OCI-LY3 (cell line): ENCODE results near the gene ALDH16A1.
A peak's percentile ranks its signal among the peaks of the same experiment; 100 is the strongest.

Experiments used
- H2AFZ ChIP-seq: fragments of 200-600, 300-600 bp; shearing (Covaris generic); 2 replicates; pipeline ENCODE4 v1.6.0; 2014; ENCODE audit warnings: antibody characterized with exemption, low read depth, low read length
- H3K27ac ChIP-seq: fragments of 200-600, 300-600 bp; sonication (generic); 2 replicates; pipeline ENCODE4 v1.5.1; 2014; ENCODE audit warnings: mild to moderate bottlenecking, low read length, moderate library complexity, mixed read lengths
- H3K27me3 ChIP-seq: fragments of 200-600, 300-600 bp; sonication (generic); 2 replicates; pipeline ENCODE4 v1.6.1; 2014; ENCODE audit warnings: low read depth, low read length, mixed read lengths
- H3K36me3 ChIP-seq: fragments of 200-600, 300-600 bp; sonication (generic); replicated peaks from 2 replicates; pipeline ENCODE3; 2014; ENCODE audit warnings: low read depth, low read length, mixed read lengths
- H3K4me1 ChIP-seq: fragments of 300-600, 200-600 bp; sonication (generic); 2 replicates; pipeline ENCODE4 v1.6.1; 2014; ENCODE audit warnings: low read length, mixed read lengths
- H3K4me2 ChIP-seq: fragments of 200-600, 300-600 bp; sonication (generic); 2 replicates; pipeline ENCODE4 v1.6.1; 2014; ENCODE audit warnings: low read length, mixed read lengths
- H3K4me3 ChIP-seq: fragments of 300-600, 200-600 bp; sonication (generic); 2 replicates; pipeline ENCODE4 v1.5.1; 2014; ENCODE audit warnings: antibody characterized with exemption, mild to moderate bottlenecking, low read length, moderate library complexity
- H3K79me2 ChIP-seq: fragments of 300-600, 200-600 bp; shearing (Covaris generic); 2 replicates; pipeline ENCODE4 v1.6.1; 2014; ENCODE audit warnings: mild to moderate bottlenecking, low read length, mixed read lengths
- H3K9ac ChIP-seq: fragments of 300-600, 200-600 bp; shearing (Covaris generic); 2 replicates; pipeline ENCODE4 v1.6.0; 2014; ENCODE audit warnings: mild to moderate bottlenecking, low read length, moderate library complexity
- H3K9me3 ChIP-seq: fragments of 200-600, 300-600 bp; shearing (Covaris generic); 2 replicates; pipeline ENCODE4 v1.6.1; 2014; ENCODE audit warnings: low read length, mixed read lengths; ENCODE audit not compliant: insufficient read depth
- H4K20me1 ChIP-seq: fragments of 200-600, 300-600 bp; sonication (generic); 2 replicates; pipeline ENCODE4 v1.6.1; 2016; ENCODE audit warnings: low read length, mixed read lengths; ENCODE audit not compliant: insufficient read depth
- CTCF ChIP-seq: fragments of 200-600, 300-600 bp; sonication (generic); IDR thresholded peaks from 2 replicates; pipeline ENCODE4 v1.5.1; 2014; ENCODE audit warnings: antibody characterized with exemption, low read length, low read depth
- EZH2phosphoT487 ChIP-seq: fragments of 200-600 bp; shearing (Covaris generic); IDR thresholded peaks from 2 replicates; pipeline ENCODE4 v1.6.1; 2018; ENCODE audit warnings: antibody characterized with exemption, mixed run types, low read depth

The ALDH16A1 gene

DNA sequence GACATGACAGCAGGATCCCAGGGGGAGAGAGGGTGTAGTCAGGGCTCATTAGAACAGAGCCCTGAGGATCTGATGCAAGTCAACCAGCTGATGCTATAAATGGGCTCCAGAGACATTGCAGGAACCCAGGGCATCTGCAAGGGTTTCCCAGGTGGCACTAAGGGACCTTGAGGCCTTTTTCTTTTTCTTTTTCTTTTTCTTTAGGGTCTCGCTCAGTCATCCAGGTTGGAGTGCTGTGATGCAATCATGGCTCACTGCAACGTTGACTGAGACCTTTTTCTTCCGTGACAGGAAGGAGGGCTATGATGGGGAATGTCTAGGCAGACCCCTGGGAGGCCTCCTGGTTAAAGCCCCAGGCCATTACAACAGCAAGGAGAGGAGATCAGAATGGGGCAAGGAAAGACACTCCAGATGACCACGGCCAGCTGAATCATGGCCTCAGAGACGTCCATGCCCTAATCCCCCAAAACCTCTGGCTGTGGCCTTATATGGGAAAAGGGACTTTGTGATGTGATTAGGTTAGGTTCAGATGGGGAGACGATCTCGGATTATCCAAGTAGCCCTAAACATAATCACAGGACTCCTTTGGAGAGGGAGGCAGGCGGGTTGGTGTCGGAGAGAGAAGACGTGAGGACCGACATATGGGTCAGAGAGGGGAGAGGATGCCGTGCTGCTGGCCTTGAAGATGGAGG, 54.9 kb downstream of the ALDH16A1 start:
- no peak overlapping the region for H3K4me2 ChIP-seq
- H3K4me1 ChIP-seq: peaks cover 7% of the 10 kb centered on the region
- TF ChIP-seq EZH2phosphoT487 (no peak), CTCF (no peak)

GRCh38 chr19:49512970-49513745, 60.1 kb downstream of the ALDH16A1 start:
- Histone ChIP-seq H3K4me3 (peak overlapping the region; percentile 83), H3K36me3 (no peaks in the 10 kb centered on the region), H3K79me2 (no peaks in the 10 kb centered on the region), H3K4me2 (peak overlapping the region; percentile 83), H3K27ac (no peak overlapping the region), H3K9me3 (no peaks in the 10 kb centered on the region), H4K20me1 (no peaks in the 10 kb centered on the region), H3K4me1 (peaks cover 9% of the 10 kb centered on the region), H3K27me3 (no peaks in the 10 kb centered on the region), H3K9ac (peak overlapping the region; percentile 77), H2AFZ (peak overlapping the region; percentile 91)
- TF ChIP-seq CTCF (no peak), EZH2phosphoT487 (no peak)

More for the DNA sequence above, 54.9 kb downstream of the ALDH16A1 start:
- no peaks in the 10 kb centered on the region for H3K79me2 ChIP-seq
- H3K9ac ChIP-seq: no peak overlapping the region
- H3K27me3 ChIP-seq: no peaks in the 10 kb centered on the region
- no peaks in the 10 kb centered on the region for H3K36me3 ChIP-seq
- H3K27ac ChIP-seq: no peak overlapping the region
- no peaks in the 10 kb centered on the region for H4K20me1 ChIP-seq
- no peak overlapping the region for H3K4me3 ChIP-seq
- H2AFZ ChIP-seq: no peak overlapping the region
- no peaks in the 10 kb centered on the region for H3K9me3 ChIP-seq

DNA sequence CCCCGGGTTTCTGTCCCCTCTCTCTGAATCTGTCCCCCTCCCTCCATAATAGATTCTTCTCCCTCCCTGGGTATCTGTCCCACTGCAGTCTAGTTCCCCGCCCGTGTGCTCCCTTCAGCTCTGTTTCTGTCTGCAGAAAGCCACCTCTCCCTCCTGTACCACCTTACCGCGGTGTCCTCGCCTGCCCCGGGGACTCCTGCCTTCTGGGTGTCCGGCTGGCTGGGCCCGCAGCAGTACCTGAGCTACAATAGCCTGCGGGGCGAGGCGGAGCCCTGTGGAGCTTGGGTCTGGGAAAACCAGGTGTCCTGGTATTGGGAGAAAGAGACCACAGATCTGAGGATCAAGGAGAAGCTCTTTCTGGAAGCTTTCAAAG, 60.7 kb downstream of the ALDH16A1 start:
- Histone ChIP-seq H3K9ac (peak overlapping the region; percentile 77), H3K79me2 (no peaks in the 10 kb centered on the region), H3K27ac (no peak overlapping the region), H3K36me3 (no peaks in the 10 kb centered on the region), H4K20me1 (no peaks in the 10 kb centered on the region), H3K9me3 (no peaks in the 10 kb centered on the region), H2AFZ (no peak overlapping the region; the same call in 1 of the 2 replicates), H3K4me2 (peak overlapping the region; percentile 83), H3K27me3 (no peaks in the 10 kb centered on the region), H3K4me1 (peaks cover 9% of the 10 kb centered on the region), H3K4me3 (peak overlapping the region; percentile 83)
- TF ChIP-seq CTCF: no peak
- no peak for TF ChIP-seq EZH2phosphoT487

- Histone ChIP-seq H4K20me1 (no peaks in the 10 kb centered on the region), H3K27ac (no peak overlapping the region), H2AFZ (no peak overlapping the region), H3K79me2 (no peaks in the 10 kb centered on the region), H3K4me2 (peak overlapping the region; percentile 83), H3K27me3 (no peaks in the 10 kb centered on the region), H3K9ac (no peak overlapping the region), H3K4me3 (peak overlapping the region; percentile 83), H3K36me3 (no peaks in the 10 kb centered on the region), H3K9me3 (no peaks in the 10 kb centered on the region), H3K4me1 (peaks cover 9% of the 10 kb centered on the region)
- TF ChIP-seq EZH2phosphoT487: no peak
- TF ChIP-seq CTCF: no peak
Observed at GRCh38 chr19:49514151-49514550, 61.1 kb downstream of the ALDH16A1 start.
